Activated CD4-positive, alpha-beta memory T cell treated with anti-CD3 and anti-CD28 coated beads for 36 hours (primary cell): ENCODE data around the gene CLSTN1. TPM values are rescaled to one million over a fixed set of nuclear protein-coding genes. Genes with fewer than 3 reads are reported as not detected.

ENCODE experiments used
- CTCF ChIA-PET: fragments of 350-600 bp; sonication (Branson Sonifier 250); formaldehyde crosslinking; loops from one replicate; lab custom pipeline; 2021; ENCODE audit warnings: antibody characterized with exemption, inconsistent platforms; lab: Charles Lee
- POLR2A ChIA-PET: fragments of 350-600 bp; sonication (Branson Sonifier 250); formaldehyde crosslinking; loops from one replicate; lab custom pipeline; 2021; ENCODE audit warnings: antibody characterized with exemption; lab: Charles Lee
- DNase-seq: peaks from one replicate; pipeline ENCODE4 v3.0.0-alpha.2; 2020
- H3K27ac Mint-ChIP-seq: one replicate; pipeline ENCODE4 v1.8.0; 2021; ENCODE audit warnings: mixed read lengths
- H3K27me3 Mint-ChIP-seq: one replicate; pipeline ENCODE4 v1.8.0; 2021; ENCODE audit warnings: mixed read lengths
- H3K36me3 Mint-ChIP-seq: one replicate; pipeline ENCODE4 v1.8.0; 2021; ENCODE audit warnings: mixed read lengths
- H3K4me1 Mint-ChIP-seq: one replicate; pipeline ENCODE4 v1.8.0; 2021; ENCODE audit warnings: low read depth, mixed read lengths
- H3K4me3 Mint-ChIP-seq: one replicate; pipeline ENCODE4 v1.8.0; 2021; ENCODE audit warnings: mild to moderate bottlenecking, mixed read lengths
- H3K9me3 Mint-ChIP-seq: one replicate; pipeline ENCODE4 v1.8.0; 2021; ENCODE audit warnings: mixed read lengths
- intact Hi-C: fragments of 100-400 bp; cut with micrococcal nuclease; formaldehyde crosslinking; loops from one replicate; pipeline ENCODE4 v1.15.1; 2023
- total RNA-seq, 2 experiments: library from RNA; stranded (reverse); gene quantifications; one replicate each; pipeline ENCODE4 v1.2.3, GENCODE V29; 2021

CLSTN1 gene
- total RNA-seq: 10 to 100 TPM; 33.6 to 34.1 TPM

- peak; percentile 93 for DNase-seq
- Mint-ChIP-seq H3K4me3 (peak within 1 kb of the TSS; percentile 94), H3K27me3 (no peaks in the 10 kb centered on the region), H3K27ac (peak within 1 kb of the TSS; percentile 77), H3K4me1 (peaks cover 46% of the 10 kb centered on the region), H3K36me3 (peaks cover 4% of the 10 kb centered on the region), H3K9me3 (no peaks in the 10 kb centered on the region)
- intact Hi-C loops: loop anchor here (1.0 to 10.0 kb wide), 5 partner anchors 23 to 871 kb away; no protein-coding TSS in a partner anchor
- ChIA-PET POLR2A (interaction anchor here (0.9 kb wide), 1 partner anchor 24 kb away, joined by 4 read pairs; no protein-coding TSS in a partner anchor), CTCF (interaction anchor here (0.5 to 1.4 kb wide), 3 partner anchors 40 to 198 kb away, joined by 3 to 4 read pairs (median 3); no protein-coding TSS in a partner anchor)
Measured at GRCh38 chr1:9823943-9824701, at the start of gene CLSTN1. Gene CLSTN1 (minus strand): TSS chr1:9823965. CDS start chr1:9823733, 232 bp downstream.

- Mint-ChIP-seq H3K4me3 (no peak overlapping the region), H3K4me1 (peaks cover 4% of the 10 kb centered on the region), H3K36me3 (no peaks in the 10 kb centered on the region), H3K9me3 (no peaks in the 10 kb centered on the region), H3K27me3 (no peaks in the 10 kb centered on the region), H3K27ac (no peak overlapping the region)
- ChIA-PET CTCF (interaction anchor here (0.6 to 11.0 kb wide), 8 partner anchors 9 to 152 kb away, joined by 3 to 238 read pairs (median 4); no protein-coding TSS in a partner anchor), POLR2A (no interaction called here)
- no peak for DNase-seq
- intact Hi-C loops: no loop called here
Measured at GRCh38 chr1:9873385-9873784, 49.6 kb upstream of the CLSTN1 start.

GRCh38 chr1:9872430-9873165, 48.8 kb upstream of the CLSTN1 start:
- H3K27ac Mint-ChIP-seq: no peak overlapping the region
- H3K4me1 Mint-ChIP-seq: peaks cover 4% of the 10 kb centered on the region
- no peaks in the 10 kb centered on the region for H3K36me3 Mint-ChIP-seq
- ChIA-PET CTCF (interaction anchor here (0.6 to 11.0 kb wide), 7 partner anchors 12 to 151 kb away, joined by 3 to 238 read pairs (median 4); no protein-coding TSS in a partner anchor), POLR2A (no interaction called here)
- H3K9me3 Mint-ChIP-seq: no peaks in the 10 kb centered on the region
- H3K27me3 Mint-ChIP-seq: no peaks in the 10 kb centered on the region
- DNase-seq: no peak
- intact Hi-C loops: no loop called here
- no peak overlapping the region for H3K4me3 Mint-ChIP-seq

- no peaks in the 10 kb centered on the region for H3K27me3 Mint-ChIP-seq
- intact Hi-C loops: no loop called here
- POLR2A ChIA-PET: no interaction called here
- no peaks in the 10 kb centered on the region for H3K36me3 Mint-ChIP-seq
- no peak overlapping the region for H3K4me3 Mint-ChIP-seq
- peaks cover 4% of the 10 kb centered on the region for H3K4me1 Mint-ChIP-seq
- H3K9me3 Mint-ChIP-seq: no peaks in the 10 kb centered on the region
- no peak for DNase-seq
- H3K27ac Mint-ChIP-seq: no peak overlapping the region
- CTCF ChIA-PET: interaction anchor here (11.0 kb wide), 1 partner anchor 87 kb away, joined by 238 read pairs; no protein-coding TSS in a partner anchor
Measured at GRCh38 chr1:9871707-9872425, 48.1 kb upstream of the CLSTN1 start.

- Mint-ChIP-seq H3K4me1 (peaks cover 4% of the 10 kb centered on the region), H3K4me3 (no peak overlapping the region), H3K27ac (no peak overlapping the region), H3K36me3 (no peaks in the 10 kb centered on the region), H3K27me3 (no peaks in the 10 kb centered on the region), H3K9me3 (no peaks in the 10 kb centered on the region)
- ChIA-PET CTCF (interaction anchor here (0.6 to 11.0 kb wide), 2 partner anchors 54 to 86 kb away, joined by 3 to 238 read pairs; no protein-coding TSS in a partner anchor), POLR2A (no interaction called here)
- DNase-seq: no peak
- intact Hi-C loops: no loop called here
Measured at GRCh38 chr1:9871021-9871420, 47.3 kb upstream of the CLSTN1 start.

GRCh38 chr1:9870572-9870971, 46.8 kb upstream of the CLSTN1 start:
- no peaks in the 10 kb centered on the region for H3K27me3 Mint-ChIP-seq
- ChIA-PET CTCF (interaction anchor here (0.6 to 11.0 kb wide), 3 partner anchors 8 to 86 kb away, joined by 3 to 238 read pairs (median 14); no protein-coding TSS in a partner anchor), POLR2A (no interaction called here)
- H3K4me3 Mint-ChIP-seq: no peak overlapping the region
- no peak overlapping the region for H3K27ac Mint-ChIP-seq
- intact Hi-C loops: no loop called here
- peaks cover 4% of the 10 kb centered on the region for H3K4me1 Mint-ChIP-seq
- no peaks in the 10 kb centered on the region for H3K36me3 Mint-ChIP-seq
- H3K9me3 Mint-ChIP-seq: no peaks in the 10 kb centered on the region
- no peak for DNase-seq

- Mint-ChIP-seq H3K9me3 (no peaks in the 10 kb centered on the region), H3K4me1 (peaks cover under 1% of the 10 kb centered on the region), H3K36me3 (no peaks in the 10 kb centered on the region), H3K27me3 (no peaks in the 10 kb centered on the region), H3K4me3 (no peak overlapping the region), H3K27ac (no peak overlapping the region)
- intact Hi-C loops: no loop called here
- ChIA-PET CTCF (interaction anchor here (0.7 to 11.0 kb wide), 5 partner anchors 9 to 145 kb away, joined by 3 to 238 read pairs (median 3); no protein-coding TSS in a partner anchor), POLR2A (no interaction called here)
- DNase-seq: no peak
Measured at GRCh38 chr1:9869831-9870251, 46.1 kb upstream of the CLSTN1 start.

- DNase-seq: no peak
- H3K9me3 Mint-ChIP-seq: no peaks in the 10 kb centered on the region
- no peak overlapping the region for H3K4me3 Mint-ChIP-seq
- no peaks in the 10 kb centered on the region for H3K36me3 Mint-ChIP-seq
- intact Hi-C loops: no loop called here
- H3K27ac Mint-ChIP-seq: no peak overlapping the region
- no peaks in the 10 kb centered on the region for H3K4me1 Mint-ChIP-seq
- ChIA-PET CTCF (interaction anchor here (0.7 to 11.0 kb wide), 24 partner anchors 10 to 289 kb away, joined by 3 to 238 read pairs (median 4); no protein-coding TSS in a partner anchor), POLR2A (no interaction called here)
- no peaks in the 10 kb centered on the region for H3K27me3 Mint-ChIP-seq
Measured at GRCh38 chr1:9868244-9868590, 44.5 kb upstream of the CLSTN1 start.

GRCh38 chr1:9867408-9868243, 43.9 kb upstream of the CLSTN1 start:
- Mint-ChIP-seq H3K9me3 (no peaks in the 10 kb centered on the region), H3K4me3 (no peak overlapping the region), H3K27ac (no peak overlapping the region), H3K4me1 (no peaks in the 10 kb centered on the region), H3K27me3 (no peaks in the 10 kb centered on the region), H3K36me3 (no peaks in the 10 kb centered on the region)
- ChIA-PET CTCF (interaction anchor here (0.7 to 11.0 kb wide), 22 partner anchors 10 to 279 kb away, joined by 3 to 238 read pairs (median 4); no protein-coding TSS in a partner anchor), POLR2A (no interaction called here)
- intact Hi-C loops: loop anchor here (1.0 to 2.0 kb wide), 3 partner anchors 83 to 240 kb away; no protein-coding TSS in a partner anchor
- DNase-seq: peak; percentile 92

- Mint-ChIP-seq H3K27ac (no peak overlapping the region), H3K4me1 (no peaks in the 10 kb centered on the region), H3K27me3 (no peaks in the 10 kb centered on the region), H3K4me3 (no peak overlapping the region), H3K36me3 (no peaks in the 10 kb centered on the region), H3K9me3 (no peaks in the 10 kb centered on the region)
- intact Hi-C loops: loop anchor here (1.0 to 2.0 kb wide), 3 partner anchors 83 to 240 kb away; no protein-coding TSS in a partner anchor
- ChIA-PET POLR2A (no interaction called here), CTCF (interaction anchor here (0.8 to 11.0 kb wide), 6 partner anchors 8 to 241 kb away, joined by 3 to 238 read pairs (median 6); no protein-coding TSS in a partner anchor)
- no peak for DNase-seq
Measured at GRCh38 chr1:9866836-9867235, 43.1 kb upstream of the CLSTN1 start.
